Panc1 (cell line): Measurements from ENCODE around the gene RDX. TPM values are rescaled to one million over a fixed set of nuclear protein-coding genes. Genes with fewer than 3 reads are reported as not detected.

Experiments used
- ATAC-seq: fragments of 200-7000 bp; cut with Tn5 transposase; 2 replicates; pipeline ENCODE4 v1.9.1; 2020; ENCODE audit warnings: mild to moderate bottlenecking, moderate library complexity
- BruUV-seq: library from RNA; stranded (reverse); fragments of 400-500 nt; replicated peaks from 2 replicates; lab custom pipeline; 2021; lab: Mats Ljungman, UMichigan
- CTCF ChIA-PET: fragments of 300-600 bp; sonication (Branson Sonifier 250); formaldehyde crosslinking; loops from one replicate; lab custom pipeline; 2022; ENCODE audit warnings: antibody characterized with exemption; lab: Charles Lee
- POLR2A ChIA-PET: fragments of 300-600 bp; sonication (Branson Sonifier 250); formaldehyde crosslinking; loops from one replicate; lab custom pipeline; 2022; ENCODE audit warnings: antibody characterized with exemption; lab: Charles Lee
- DNase-seq: peaks from one replicate; pipeline ENCODE4 v3.0.0-alpha.2; 2010; ENCODE audit warnings: low read depth, low spot score
- H3K27ac ChIP-seq: 2 replicates; pipeline ENCODE4 v1.5.1; 2011; ENCODE audit warnings: mild to moderate bottlenecking, low read length, inconsistent platforms
- H3K27me3 ChIP-seq: fragments of 200-500 bp; sonication (Bioruptor generic); 2 replicates; pipeline ENCODE4 v1.6.0; 2014; ENCODE audit warnings: low read length, inconsistent platforms; ENCODE audit not compliant: control insufficient read depth, insufficient read depth
- H3K36me3 ChIP-seq: fragments of 200-500 bp; sonication (Bioruptor generic); 2 replicates; pipeline ENCODE4 v1.5.1; 2014; ENCODE audit warnings: inconsistent platforms, mild to moderate bottlenecking, low read length, moderate library complexity; ENCODE audit not compliant: control insufficient read depth, insufficient read depth
- H3K4me1 ChIP-seq: 2 replicates; pipeline ENCODE4 v1.5.1; 2011; ENCODE audit warnings: inconsistent platforms, mild to moderate bottlenecking, low read length, moderate library complexity; ENCODE audit not compliant: control insufficient read depth, insufficient read depth
- H3K4me3 ChIP-seq, 2 experiments: 2 replicates each; pipeline ENCODE4 v1.5.1; 2011 to 2012; ENCODE audit warnings: low read depth in 2 of 2, low read length in 2 of 2, mild to moderate bottlenecking in 2 of 2, inconsistent platforms in 1 of 2, moderate library complexity in 1 of 2
- H3K9me3 ChIP-seq: fragments of 200-500 bp; sonication (Bioruptor generic); 2 replicates; pipeline ENCODE4 v1.5.1; 2014; ENCODE audit warnings: low read depth, mild to moderate bottlenecking, inconsistent platforms, low read length, moderate library complexity; ENCODE audit not compliant: control insufficient read depth, insufficient read depth
- CTCF ChIP-seq: fragments of 450-650 bp; IDR thresholded peaks from 2 replicates; pipeline ENCODE4 v1.5.1; 2017; ENCODE audit warnings: mild to moderate bottlenecking
- POLR2AphosphoS5 ChIP-seq: IDR thresholded peaks from 2 replicates; pipeline ENCODE4 v1.6.1; 2012; ENCODE audit warnings: mild to moderate bottlenecking, low read depth, low read length, moderate library complexity
- SIN3A ChIP-seq: IDR thresholded peaks from 2 replicates; pipeline ENCODE4 v1.6.1; 2012; ENCODE audit warnings: low read depth, mild to moderate bottlenecking, low read length, moderate library complexity, borderline replicate concordance; ENCODE audit not compliant: insufficient read depth
- TCF7L2 ChIP-seq: IDR thresholded peaks from 2 replicates; pipeline ENCODE4 v1.6.1; 2011; ENCODE audit warnings: mild to moderate bottlenecking, low read depth, low read length, inconsistent platforms
- in situ Hi-C: cut with HindIII; loops from 2 replicates; pipeline ENCODE4 v1.10.0; 2016; ENCODE audit warnings: low sequenced_read_pairs, low pct_unique_long_range_greater_than_20kb
- intact Hi-C: fragments of 100-400 bp; cut with micrococcal nuclease; formaldehyde crosslinking; loops from one replicate; pipeline ENCODE4 v1.10.0; 2022; ENCODE audit not compliant: unreplicated experiment
- total RNA-seq: library from RNA; stranded (reverse); gene quantifications from one replicate; pipeline ENCODE4 v1.2.1, GENCODE V29; 2021; ENCODE audit not compliant: unreplicated experiment
- TF ChIP-seq, protein P1 (sequence below), 2 experiments: IDR thresholded peaks; 2 replicates each; pipeline ENCODE4 v1.6.1; 2011 to 2012; ENCODE audit warnings: low read depth in 2 of 2, control low read depth in 1 of 2, low read length in 1 of 2, mild to moderate bottlenecking in 1 of 2, moderate library complexity in 1 of 2; ENCODE audit not compliant: insufficient read depth in 1 of 2

RDX gene
- total RNA-seq, 1 experiment from 2014 or later: 200 TPM

GRCh38 chr11:110160437-110160836 lies 136.0 kb downstream of the RDX start:
- CTCF ChIA-PET: interaction anchor here (0.6 kb wide), 1 partner anchor 13 kb away, joined by 3 read pairs; no protein-coding TSS in a partner anchor
- no peak for TF ChIP-seq POLR2AphosphoS5
- no peak for TF ChIP-seq TCF7L2
- TF ChIP-seq CTCF: no peak
- no peaks in the 10 kb centered on the region for H3K27me3 ChIP-seq
- no peaks in the 10 kb centered on the region for H3K4me1 ChIP-seq
- intact Hi-C loops (no loop called here), in situ Hi-C loops (no loop called here)
- no peak for DNase-seq
- H3K9me3 ChIP-seq: no peaks in the 10 kb centered on the region
- no TSS peak for BruUV-seq
- POLR2A ChIA-PET: no interaction called here
- no peak for ATAC-seq
- no peak overlapping the region for H3K4me3 ChIP-seq
- no peak overlapping the region for H3K27ac ChIP-seq
- H3K36me3 ChIP-seq: no peaks in the 10 kb centered on the region; the same call in 1 of the 2 replicates

DNA sequence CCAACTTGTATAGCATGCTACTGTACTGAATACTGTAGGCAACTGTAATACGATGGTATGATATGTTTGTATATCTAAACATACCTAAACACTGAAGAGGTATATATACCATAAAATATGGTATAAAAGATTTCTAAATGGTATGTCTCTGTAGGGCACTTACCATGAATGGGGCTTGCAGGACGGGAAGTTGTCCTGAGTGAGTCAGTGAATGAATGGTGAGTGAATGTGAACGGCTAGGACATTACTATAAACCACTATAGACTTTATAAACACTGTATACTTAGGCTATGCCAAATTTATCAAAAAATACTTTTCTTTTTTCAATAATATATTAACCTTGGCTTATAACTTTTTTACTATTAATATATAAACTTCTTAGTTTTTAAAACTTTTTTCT lies 136.4 kb downstream of the RDX start:
- Histone ChIP-seq H3K36me3 (no peaks in the 10 kb centered on the region; the same call in 1 of the 2 replicates), H3K4me1 (no peaks in the 10 kb centered on the region), H3K27ac (no peak overlapping the region), H3K4me3 (no peak overlapping the region), H3K9me3 (no peaks in the 10 kb centered on the region), H3K27me3 (no peaks in the 10 kb centered on the region)
- DNase-seq: no peak
- in situ Hi-C loops (no loop called here), intact Hi-C loops (no loop called here)
- CTCF ChIA-PET: interaction anchor here (0.6 kb wide), 1 partner anchor 14 kb away, joined by 3 read pairs; no protein-coding TSS in a partner anchor
- BruUV-seq: no TSS peak
- POLR2A ChIA-PET: no interaction called here
- TF ChIP-seq CTCF (no peak), TCF7L2 (no peak), POLR2AphosphoS5 (no peak), SIN3A (no peak)
- TF ChIP-seq, protein P1, sequence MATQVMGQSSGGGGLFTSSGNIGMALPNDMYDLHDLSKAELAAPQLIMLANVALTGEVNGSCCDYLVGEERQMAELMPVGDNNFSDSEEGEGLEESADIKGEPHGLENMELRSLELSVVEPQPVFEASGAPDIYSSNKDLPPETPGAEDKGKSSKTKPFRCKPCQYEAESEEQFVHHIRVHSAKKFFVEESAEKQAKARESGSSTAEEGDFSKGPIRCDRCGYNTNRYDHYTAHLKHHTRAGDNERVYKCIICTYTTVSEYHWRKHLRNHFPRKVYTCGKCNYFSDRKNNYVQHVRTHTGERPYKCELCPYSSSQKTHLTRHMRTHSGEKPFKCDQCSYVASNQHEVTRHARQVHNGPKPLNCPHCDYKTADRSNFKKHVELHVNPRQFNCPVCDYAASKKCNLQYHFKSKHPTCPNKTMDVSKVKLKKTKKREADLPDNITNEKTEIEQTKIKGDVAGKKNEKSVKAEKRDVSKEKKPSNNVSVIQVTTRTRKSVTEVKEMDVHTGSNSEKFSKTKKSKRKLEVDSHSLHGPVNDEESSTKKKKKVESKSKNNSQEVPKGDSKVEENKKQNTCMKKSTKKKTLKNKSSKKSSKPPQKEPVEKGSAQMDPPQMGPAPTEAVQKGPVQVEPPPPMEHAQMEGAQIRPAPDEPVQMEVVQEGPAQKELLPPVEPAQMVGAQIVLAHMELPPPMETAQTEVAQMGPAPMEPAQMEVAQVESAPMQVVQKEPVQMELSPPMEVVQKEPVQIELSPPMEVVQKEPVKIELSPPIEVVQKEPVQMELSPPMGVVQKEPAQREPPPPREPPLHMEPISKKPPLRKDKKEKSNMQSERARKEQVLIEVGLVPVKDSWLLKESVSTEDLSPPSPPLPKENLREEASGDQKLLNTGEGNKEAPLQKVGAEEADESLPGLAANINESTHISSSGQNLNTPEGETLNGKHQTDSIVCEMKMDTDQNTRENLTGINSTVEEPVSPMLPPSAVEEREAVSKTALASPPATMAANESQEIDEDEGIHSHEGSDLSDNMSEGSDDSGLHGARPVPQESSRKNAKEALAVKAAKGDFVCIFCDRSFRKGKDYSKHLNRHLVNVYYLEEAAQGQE (IDR thresholded peaks at IDR 0.05; ENCODE audit: insufficient read depth in 1 of 2, low read depth in 2 of 2, low read length in 1 of 2): no peak
- ATAC-seq: no peak
